Stomach (tissue), 4 donors: ENCODE results near the gene ABCF2.

ENCODE experiments used
- CTCF ChIP-seq, 7 experiments: fragments of 450-650 bp in 4 of 7; fragments of 200-600 bp in 3 of 7; sonication (generic) in 3 of 7; IDR thresholded peaks; one replicate each; pipeline ENCODE4 v1.5.1; 2016 to 2019; ENCODE audit warnings: antibody characterized with exemption in 7 of 7, control low read depth in 2 of 7, mild to moderate bottlenecking in 1 of 7
- POLR2A ChIP-seq, 4 donors: fragments of 450-650 bp; IDR thresholded peaks; one replicate each; pipeline ENCODE4 v1.6.1; 2016; ENCODE audit warnings: antibody characterized with exemption in 4 of 4, control low read depth in 2 of 4, mild to moderate bottlenecking in 1 of 4, moderate library complexity in 1 of 4
- POLR2AphosphoS5 ChIP-seq, 3 donors: sonication (generic); formaldehyde crosslinking; IDR thresholded peaks; one replicate each; pipeline ENCODE4 v1.6.1; 2016; ENCODE audit warnings: antibody characterized with exemption in 3 of 3

- no peak for TF ChIP-seq CTCF (IDR thresholded peaks at IDR 0.05)
- no peak for TF ChIP-seq POLR2AphosphoS5 (IDR thresholded peaks at IDR 0.05)
- TF ChIP-seq POLR2A (IDR thresholded peaks at IDR 0.05), result no peak
These were observed 19.3 kb upstream of the ABCF2 start for GRCh38 chr7:151246102-151246850.
